Urinary bladder (tissue), 4 donors: ENCODE results near the gene GRK4. TPM values are rescaled to one million over a fixed set of nuclear protein-coding genes. Genes with fewer than 3 reads are reported as not detected.

Experiments used
- DNase-seq: peaks from one replicate; pipeline ENCODE4 v3.0.0-alpha.2; 2015; ENCODE audit errors: extremely low spot score
- H3K27ac ChIP-seq: one replicate; pipeline ENCODE4 v1.5.1; 2013; ENCODE audit warnings: low read depth, mild to moderate bottlenecking, moderate library complexity
- H3K36me3 ChIP-seq: one replicate; pipeline ENCODE4 v1.6.1; 2013; ENCODE audit warnings: mild to moderate bottlenecking, moderate library complexity; ENCODE audit not compliant: insufficient read depth
- H3K4me1 ChIP-seq: one replicate; pipeline ENCODE4 v1.6.1; 2013; ENCODE audit warnings: mild to moderate bottlenecking, moderate library complexity; ENCODE audit not compliant: insufficient read depth
- H3K4me3 ChIP-seq: one replicate; pipeline ENCODE4 v1.5.1; 2013; ENCODE audit warnings: low read depth, low read length
- WGBS: extraction: QIAGEN DNeasy Blood & Tissue Kit; methylation state at CpG from one replicate; pipeline ENCODE4 v1.1.7; 2013; 5-methylcytosine and 5-hydroxymethylcytosine counted together
- polyA plus RNA-seq: library from polyadenylated mRNA; stranded (reverse); fragments of 200-250 nt; gene quantifications from one replicate; pipeline ENCODE4 v1.2.3, GENCODE V29; 2013
- total RNA-seq: library from RNA; depleted of rRNA; stranded (reverse); fragments of >200 nt; gene quantifications from one replicate; pipeline ENCODE4 v1.2.3, GENCODE V29; 2014
- donor health status: healthy with polysubstance abuse.
- donor health status: healthy.

The GRK4 gene
- total and polyA plus RNA-seq, 2 donors: 3.1 to 9.9 TPM

GRCh38 chr4:3030566-3031356, 67.4 kb downstream of the GRK4 start:
- H3K36me3 ChIP-seq: no peaks in the 10 kb centered on the region

GRCh38 chr4:3031357-3032082, 68.1 kb downstream of the GRK4 start:
- no peaks in the 10 kb centered on the region for H3K36me3 ChIP-seq
- no peak overlapping the region for H3K27ac ChIP-seq
- 50% methylated on average over 12 of the region's 12 CpGs for WGBS
- DNase-seq: no peak
- no peak overlapping the region for H3K4me3 ChIP-seq
- no peaks in the 10 kb centered on the region for H3K4me1 ChIP-seq

More at GRCh38 chr4:3030566-3031356, 67.4 kb downstream of the GRK4 start:
- Histone ChIP-seq H3K4me1 (no peaks in the 10 kb centered on the region), H3K4me3 (no peak overlapping the region), H3K27ac (no peak overlapping the region)
- 77% methylated on average over 18 of the region's 18 CpGs for WGBS
- no peak for DNase-seq

- H3K4me1 ChIP-seq: no peaks in the 10 kb centered on the region
- H3K4me3 ChIP-seq: no peak overlapping the region
- no peak overlapping the region for H3K27ac ChIP-seq
- WGBS: 83% methylated on average over 8 of the region's 8 CpGs
- DNase-seq: no peak
- H3K36me3 ChIP-seq: no peaks in the 10 kb centered on the region
These were observed 70.9 kb downstream of the GRK4 start for GRCh38 chr4:3034231-3034630.

- H3K4me1 ChIP-seq: no peaks in the 10 kb centered on the region
- no peak overlapping the region for H3K27ac ChIP-seq
- 89% methylated on average over 8 of the region's 8 CpGs for WGBS
- DNase-seq: no peak
- no peaks in the 10 kb centered on the region for H3K36me3 ChIP-seq
- no peak overlapping the region for H3K4me3 ChIP-seq
These were observed 71.9 kb downstream of the GRK4 start for GRCh38 chr4:3035249-3035648.

GRCh38 chr4:3035674-3036073, 72.3 kb downstream of the GRK4 start:
- no peaks in the 10 kb centered on the region for H3K36me3 ChIP-seq
- H3K27ac ChIP-seq: no peak overlapping the region
- no peak overlapping the region for H3K4me3 ChIP-seq
- 80% methylated on average over 6 of the region's 6 CpGs for WGBS
- no peak for DNase-seq
- H3K4me1 ChIP-seq: no peaks in the 10 kb centered on the region

GRCh38 chr4:3036131-3036952, 73.0 kb downstream of the GRK4 start:
- 84% methylated on average over 21 of the region's 21 CpGs for WGBS
- H3K36me3 ChIP-seq: no peaks in the 10 kb centered on the region
- no peak for DNase-seq
- no peak overlapping the region for H3K4me3 ChIP-seq
- no peaks in the 10 kb centered on the region for H3K4me1 ChIP-seq
- H3K27ac ChIP-seq: no peak overlapping the region

GRCh38 chr4:3037957-3038461, 74.6 kb downstream of the GRK4 start:
- Histone ChIP-seq H3K4me1 (no peaks in the 10 kb centered on the region), H3K4me3 (no peak overlapping the region), H3K27ac (no peak overlapping the region), H3K36me3 (no peaks in the 10 kb centered on the region)
- WGBS: 21% methylated on average over 6 of the region's 6 CpGs
- DNase-seq: no peak

GRCh38 chr4:3039706-3040366, 76.5 kb downstream of the GRK4 start:
- DNase-seq: no peak

GRCh38 chr4:3040452-3041191, 77.3 kb downstream of the GRK4 start:
- H3K27ac ChIP-seq: no peak overlapping the region
- WGBS: 90% methylated on average over 28 of the region's 28 CpGs
- no peaks in the 10 kb centered on the region for H3K4me1 ChIP-seq
- H3K4me3 ChIP-seq: no peak overlapping the region
- no peak for DNase-seq
- H3K36me3 ChIP-seq: no peaks in the 10 kb centered on the region

More at GRCh38 chr4:3039706-3040366, 76.5 kb downstream of the GRK4 start:
- no peaks in the 10 kb centered on the region for H3K4me1 ChIP-seq
- 85% methylated on average over 8 of the region's 8 CpGs for WGBS
- no peak overlapping the region for H3K27ac ChIP-seq
- H3K36me3 ChIP-seq: no peaks in the 10 kb centered on the region
- no peak overlapping the region for H3K4me3 ChIP-seq

GRCh38 chr4:3041192-3042142, 78.1 kb downstream of the GRK4 start:
- 39% methylated on average over 57 of the region's 57 CpGs for WGBS
- no peak for DNase-seq
- H3K36me3 ChIP-seq: no peaks in the 10 kb centered on the region
- no peaks in the 10 kb centered on the region for H3K4me1 ChIP-seq
- peak overlapping the region; percentile 35 for H3K4me3 ChIP-seq
- peak overlapping the region; percentile 13 for H3K27ac ChIP-seq

- Histone ChIP-seq H3K36me3 (no peaks in the 10 kb centered on the region), H3K4me3 (peak overlapping the region; percentile 35), H3K27ac (no peak overlapping the region), H3K4me1 (no peaks in the 10 kb centered on the region)
- DNase-seq: no peak
- 64% methylated on average over 10 of the region's 10 CpGs for WGBS
These were observed 78.9 kb downstream of the GRK4 start for GRCh38 chr4:3042226-3042625.
